PFSK-1 (cell line): ENCODE measurements around the gene KNSTRN.

Experiments
- POLR2AphosphoS5 ChIP-seq: IDR thresholded peaks from 2 replicates; pipeline ENCODE4 v1.6.1; 2012; ENCODE audit warnings: low read depth, mild to moderate bottlenecking, control low read depth, low read length, moderate library complexity
- SIN3A ChIP-seq: IDR thresholded peaks from 2 replicates; pipeline ENCODE4 v1.6.1; 2012; ENCODE audit warnings: mild to moderate bottlenecking, low read length, moderate library complexity, borderline replicate concordance; ENCODE audit not compliant: insufficient read depth
- TF ChIP-seq, protein P1 (sequence below), 2 experiments: IDR thresholded peaks; 2 replicates each; pipeline versions ENCODE4 v1.6.1 to v1.8.0; 2011 to 2012; ENCODE audit warnings: low read depth in 2 of 2, low read length in 2 of 2, control low read depth in 1 of 2, inconsistent platforms in 1 of 2, mild to moderate bottlenecking in 1 of 2, moderate library complexity in 1 of 2; ENCODE audit not compliant: insufficient read depth in 1 of 2

DNA sequence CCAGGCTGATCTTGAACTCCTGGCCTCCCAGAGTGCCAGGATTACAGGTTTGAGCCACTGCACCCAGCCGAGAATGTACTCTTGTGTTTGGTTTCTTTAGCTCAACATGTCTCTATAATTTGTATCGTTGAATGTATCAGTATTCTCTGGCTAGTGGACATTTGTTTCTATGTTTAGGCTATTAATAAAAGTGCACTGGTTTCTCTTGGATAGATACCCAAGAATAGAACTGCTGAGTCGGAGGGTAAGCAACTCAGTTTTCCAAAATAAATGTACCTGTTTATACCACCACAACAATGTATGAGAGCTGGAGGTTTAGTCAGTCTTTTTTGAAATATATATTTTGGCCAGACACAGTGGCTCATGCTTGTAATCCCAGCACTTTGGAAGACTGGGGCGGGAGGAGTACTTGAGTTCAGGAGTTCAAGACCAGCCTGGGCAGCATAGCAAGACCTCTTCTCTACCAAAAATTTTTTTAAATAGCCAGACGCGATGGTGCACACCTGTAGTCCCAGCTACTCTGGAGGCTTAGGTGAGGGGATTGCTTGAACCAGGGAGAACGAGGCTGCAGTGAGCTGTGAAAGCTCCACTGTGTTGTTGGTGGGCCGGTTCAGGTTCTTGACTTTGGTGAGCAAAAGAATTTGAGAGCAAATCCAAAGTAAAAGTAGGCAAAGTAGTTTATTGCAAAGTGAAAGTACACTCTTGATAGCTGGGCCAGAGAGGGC is 15.3 kb downstream of the KNSTRN start:
- no peak for TF ChIP-seq POLR2AphosphoS5
- TF ChIP-seq, protein P1, sequence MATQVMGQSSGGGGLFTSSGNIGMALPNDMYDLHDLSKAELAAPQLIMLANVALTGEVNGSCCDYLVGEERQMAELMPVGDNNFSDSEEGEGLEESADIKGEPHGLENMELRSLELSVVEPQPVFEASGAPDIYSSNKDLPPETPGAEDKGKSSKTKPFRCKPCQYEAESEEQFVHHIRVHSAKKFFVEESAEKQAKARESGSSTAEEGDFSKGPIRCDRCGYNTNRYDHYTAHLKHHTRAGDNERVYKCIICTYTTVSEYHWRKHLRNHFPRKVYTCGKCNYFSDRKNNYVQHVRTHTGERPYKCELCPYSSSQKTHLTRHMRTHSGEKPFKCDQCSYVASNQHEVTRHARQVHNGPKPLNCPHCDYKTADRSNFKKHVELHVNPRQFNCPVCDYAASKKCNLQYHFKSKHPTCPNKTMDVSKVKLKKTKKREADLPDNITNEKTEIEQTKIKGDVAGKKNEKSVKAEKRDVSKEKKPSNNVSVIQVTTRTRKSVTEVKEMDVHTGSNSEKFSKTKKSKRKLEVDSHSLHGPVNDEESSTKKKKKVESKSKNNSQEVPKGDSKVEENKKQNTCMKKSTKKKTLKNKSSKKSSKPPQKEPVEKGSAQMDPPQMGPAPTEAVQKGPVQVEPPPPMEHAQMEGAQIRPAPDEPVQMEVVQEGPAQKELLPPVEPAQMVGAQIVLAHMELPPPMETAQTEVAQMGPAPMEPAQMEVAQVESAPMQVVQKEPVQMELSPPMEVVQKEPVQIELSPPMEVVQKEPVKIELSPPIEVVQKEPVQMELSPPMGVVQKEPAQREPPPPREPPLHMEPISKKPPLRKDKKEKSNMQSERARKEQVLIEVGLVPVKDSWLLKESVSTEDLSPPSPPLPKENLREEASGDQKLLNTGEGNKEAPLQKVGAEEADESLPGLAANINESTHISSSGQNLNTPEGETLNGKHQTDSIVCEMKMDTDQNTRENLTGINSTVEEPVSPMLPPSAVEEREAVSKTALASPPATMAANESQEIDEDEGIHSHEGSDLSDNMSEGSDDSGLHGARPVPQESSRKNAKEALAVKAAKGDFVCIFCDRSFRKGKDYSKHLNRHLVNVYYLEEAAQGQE (IDR thresholded peaks at IDR 0.05; ENCODE audit: insufficient read depth in 1 of 2, low read depth in 2 of 2, low read length in 2 of 2): no peak
- no peak for TF ChIP-seq SIN3A
